RWPE1 (cell line): Measurements from ENCODE around the gene ISM2.

Experiments
- CTCF ChIA-PET: fragments of 350-600 bp; sonication (Branson Sonifier 250); formaldehyde crosslinking; extraction: SDS; loops from one replicate; lab custom pipeline; 2021; lab: Yijun Ruan, JAX
- POLR2A ChIA-PET: fragments of 400-600 bp; formaldehyde crosslinking; extraction: SDS; loops from one replicate; lab custom pipeline; 2020; ENCODE audit warnings: antibody characterized with exemption; ENCODE audit not compliant: low non-redundant PET; lab: Yijun Ruan, JAX
- DNase-seq: peaks from one replicate; pipeline ENCODE4 v3.0.0; 2012; ENCODE audit warnings: low spot score
- H3K27ac ChIP-seq: fragments of 450-650 bp; 2 replicates; pipeline ENCODE4 v1.5.1; 2017
- TF ChIP-seq, protein P1 (sequence below): fragments of 450-650 bp; conservative IDR thresholded peaks from 2 replicates; pipeline ENCODE4 v1.5.1; 2017; ENCODE audit warnings: low read depth, mild to moderate bottlenecking

The ISM2 gene

DNA sequence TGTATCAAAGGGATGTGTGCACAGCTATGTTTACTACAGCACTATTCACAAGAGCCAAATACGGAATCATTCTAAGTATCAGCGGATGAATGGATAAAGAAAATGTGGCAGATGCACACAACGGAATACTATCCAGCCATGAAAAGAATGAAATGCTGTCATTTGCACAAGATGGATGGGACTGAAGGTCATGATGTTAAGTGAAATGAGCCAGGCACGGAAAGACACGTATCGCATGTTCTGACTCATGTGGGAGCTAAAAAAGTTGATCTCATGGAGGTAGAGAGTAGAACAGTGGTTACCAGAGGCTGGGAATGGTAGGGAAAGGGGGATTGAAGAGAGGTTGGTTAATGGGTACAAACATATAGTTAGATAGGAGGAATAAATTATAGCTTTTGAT, 25.9 kb upstream of the ISM2 start:
- CTCF ChIA-PET = no interaction called here
- POLR2A ChIA-PET = no interaction called here
- TF ChIP-seq, protein P1, sequence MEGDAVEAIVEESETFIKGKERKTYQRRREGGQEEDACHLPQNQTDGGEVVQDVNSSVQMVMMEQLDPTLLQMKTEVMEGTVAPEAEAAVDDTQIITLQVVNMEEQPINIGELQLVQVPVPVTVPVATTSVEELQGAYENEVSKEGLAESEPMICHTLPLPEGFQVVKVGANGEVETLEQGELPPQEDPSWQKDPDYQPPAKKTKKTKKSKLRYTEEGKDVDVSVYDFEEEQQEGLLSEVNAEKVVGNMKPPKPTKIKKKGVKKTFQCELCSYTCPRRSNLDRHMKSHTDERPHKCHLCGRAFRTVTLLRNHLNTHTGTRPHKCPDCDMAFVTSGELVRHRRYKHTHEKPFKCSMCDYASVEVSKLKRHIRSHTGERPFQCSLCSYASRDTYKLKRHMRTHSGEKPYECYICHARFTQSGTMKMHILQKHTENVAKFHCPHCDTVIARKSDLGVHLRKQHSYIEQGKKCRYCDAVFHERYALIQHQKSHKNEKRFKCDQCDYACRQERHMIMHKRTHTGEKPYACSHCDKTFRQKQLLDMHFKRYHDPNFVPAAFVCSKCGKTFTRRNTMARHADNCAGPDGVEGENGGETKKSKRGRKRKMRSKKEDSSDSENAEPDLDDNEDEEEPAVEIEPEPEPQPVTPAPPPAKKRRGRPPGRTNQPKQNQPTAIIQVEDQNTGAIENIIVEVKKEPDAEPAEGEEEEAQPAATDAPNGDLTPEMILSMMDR = no peak
- H3K27ac ChIP-seq = no peak overlapping the region
- no peak for DNase-seq

- DNase-seq = no peak
- no peak overlapping the region for H3K27ac ChIP-seq
- TF ChIP-seq, protein P1 = no peak
- ChIA-PET POLR2A (no interaction called here), CTCF (interaction anchor here (0.5 to 0.7 kb wide), 3 partner anchors 14 to 27 kb away, joined by 3 read pairs; no protein-coding TSS in a partner anchor)
Observed at GRCh38 chr14:77523109-77523508, 24.5 kb upstream of the ISM2 start.

DNA sequence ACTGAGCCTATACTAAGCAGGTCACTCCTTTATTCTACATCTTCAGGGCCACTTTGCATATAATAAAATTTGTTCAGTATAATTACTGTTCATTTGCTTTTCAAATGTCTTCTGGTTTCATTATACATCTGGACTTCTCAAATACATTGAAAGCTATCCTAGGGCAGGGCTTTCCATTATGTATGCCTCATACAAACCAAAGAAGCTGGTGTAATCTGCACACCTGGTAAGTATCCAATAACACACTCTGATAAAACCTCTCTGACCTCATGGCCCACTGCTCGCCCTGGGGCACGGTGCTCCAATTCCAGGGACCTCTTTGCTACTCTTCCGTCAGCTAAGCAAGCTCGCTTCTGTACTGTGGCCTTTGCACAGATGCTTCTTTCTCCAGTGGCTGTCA, 21.9 kb upstream of the ISM2 start:
- ChIA-PET CTCF (no interaction called here), POLR2A (no interaction called here)
- TF ChIP-seq, protein P1 = no peak
- no peak overlapping the region for H3K27ac ChIP-seq
- no peak for DNase-seq

DNA sequence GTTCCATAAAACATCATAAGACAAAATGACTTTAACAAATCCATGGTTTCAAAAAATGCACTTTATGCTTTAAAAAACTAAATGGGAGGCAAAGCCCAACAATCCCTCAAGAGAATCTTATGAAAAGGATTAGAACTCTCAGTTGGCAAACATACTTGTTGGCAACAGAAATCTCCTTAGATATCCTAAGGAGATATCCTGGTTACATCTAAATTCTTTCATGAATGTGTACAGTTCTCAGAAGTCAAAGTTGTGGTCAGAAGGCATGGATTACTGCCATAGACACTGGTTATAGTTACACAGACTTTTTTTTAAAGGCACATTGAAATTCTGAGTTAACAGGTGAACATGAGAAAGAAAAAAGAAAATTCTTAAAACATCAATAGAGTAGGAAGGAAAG, 17.5 kb upstream of the ISM2 start:
- H3K27ac ChIP-seq = no peak overlapping the region
- TF ChIP-seq, protein P1 = no peak
- ChIA-PET POLR2A (no interaction called here), CTCF (no interaction called here)
- no peak for DNase-seq

DNA sequence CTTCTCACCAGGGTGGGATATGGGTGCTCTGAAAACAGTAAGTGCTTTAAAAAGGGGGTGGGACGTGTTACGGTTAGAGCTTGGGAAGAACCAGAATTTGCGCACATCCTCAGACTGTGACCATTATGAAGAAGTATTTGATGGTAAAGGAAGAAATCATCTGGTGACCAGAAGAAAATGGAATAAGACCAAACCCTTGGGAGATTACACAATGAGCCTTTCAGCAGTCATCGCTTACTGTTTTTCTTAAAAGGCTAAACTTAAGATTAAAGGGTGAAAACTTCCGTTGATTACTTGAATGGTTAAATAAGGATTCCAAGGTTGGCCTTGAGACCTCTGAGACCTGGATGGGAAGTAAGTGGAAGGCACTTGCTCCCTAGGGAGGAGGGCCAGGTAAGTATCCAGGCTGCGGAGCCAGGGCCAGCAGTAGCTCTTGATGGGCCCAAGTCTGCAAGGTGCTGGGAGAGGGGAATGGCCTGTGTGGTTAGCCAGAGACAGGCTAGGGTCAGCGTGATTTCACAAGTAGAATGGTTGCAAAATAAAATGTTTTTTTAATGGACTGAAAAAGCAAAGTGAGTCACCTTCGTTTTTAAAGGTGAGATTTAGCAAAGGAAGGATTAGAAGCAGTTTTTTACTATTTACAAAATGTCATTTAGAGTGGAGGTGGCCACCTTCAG, 13.0 kb upstream of the ISM2 start:
- ChIA-PET CTCF (interaction anchor here (0.7 kb wide), 1 partner anchor 171 kb away, joined by 3 read pairs; no protein-coding TSS in a partner anchor), POLR2A (no interaction called here)
- TF ChIP-seq, protein P1 = no peak
- no peak for DNase-seq
- H3K27ac ChIP-seq = no peak overlapping the region

DNA sequence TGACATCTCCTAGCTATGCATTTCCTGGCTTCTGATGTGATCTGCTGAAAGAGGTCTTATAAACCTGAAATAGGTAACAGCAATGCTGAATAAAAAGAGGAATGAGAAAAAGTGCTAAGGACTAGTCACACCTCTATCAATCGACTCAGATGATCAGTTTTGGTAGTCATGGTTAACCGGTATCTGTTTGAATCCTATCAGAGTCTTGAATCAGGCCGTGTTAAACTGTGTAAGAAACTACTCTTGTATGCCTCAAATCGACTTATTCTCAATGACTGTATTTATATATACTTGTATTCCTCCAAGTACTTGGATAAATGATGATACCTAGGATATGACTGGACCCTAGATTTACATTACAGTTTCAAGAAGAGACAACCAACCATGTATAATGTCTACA, 10.8 kb upstream of the ISM2 start:
- POLR2A ChIA-PET = no interaction called here
- CTCF ChIA-PET = interaction anchor here (1.0 kb wide), 1 partner anchor 14 kb away, joined by 3 read pairs; no protein-coding TSS in a partner anchor
- no peak overlapping the region for H3K27ac ChIP-seq
- TF ChIP-seq, protein P1 = no peak
- no peak for DNase-seq
